ENCODE data around the gene IGFN1.
A peak's percentile ranks its signal among the peaks of the same experiment; 100 is the strongest.

The IGFN1 gene

GRCh38 chr1:201252944-201253371, 62.3 kb downstream of the IGFN1 start:
- H3K27ac ChIP-seq (ENCODE audit: low read length, poor library complexity, severe bottlenecking) = no peak overlapping the region
- H2AFZ ChIP-seq (ENCODE audit: low read depth, low read length) = no peak overlapping the region
- WGBS = 77% methylated on average over 6 of the region's 6 CpGs

GRCh38 chr1:201253411-201253810, 62.8 kb downstream of the IGFN1 start:
- no peak overlapping the region for H2BK12ac ChIP-seq (ENCODE audit: low read length in 2 of 2)
- H3K18ac ChIP-seq (ENCODE audit: low read depth in 1 of 2, low read length in 2 of 2) = no peak overlapping the region
- peaks cover 3% of the 10 kb centered on the region for H3K9me3 ChIP-seq (ENCODE audit: control insufficient read depth, low read length)
- H3K23ac ChIP-seq (ENCODE audit: low read length in 2 of 2) = no peak overlapping the region
- no peak overlapping the region for H3K4me2 ChIP-seq (ENCODE audit: low read length, poor library complexity, severe bottlenecking)
- no peak overlapping the region for H2AFZ ChIP-seq (ENCODE audit: low read depth, low read length)
- H4K8ac ChIP-seq (ENCODE audit: low read length) = no peak overlapping the region
- no peak overlapping the region for H3K9ac ChIP-seq (ENCODE audit: low read length)
- H2BK120ac ChIP-seq (ENCODE audit: low read depth, low read length) = no peak overlapping the region
- no peaks in the 10 kb centered on the region for H3K36me3 ChIP-seq (ENCODE audit: control insufficient read depth in 1 of 2, insufficient read depth in 2 of 2, low read depth in 1 of 2, low read length in 2 of 2)
- 75% methylated on average over 10 of the region's 10 CpGs for WGBS
- H3K14ac ChIP-seq (ENCODE audit: low read length in 2 of 2) = no peak overlapping the region
- no peak for DNase-seq
- no peak overlapping the region for H4K91ac ChIP-seq (ENCODE audit: low read length)
- H3K4me3 ChIP-seq (ENCODE audit: insufficient read depth in 1 of 2, low read depth in 1 of 2, low read length in 2 of 2) = no peak overlapping the region
- no peak overlapping the region for H2AK5ac ChIP-seq (ENCODE audit: low read length, severe bottlenecking)
- H3K27ac ChIP-seq (ENCODE audit: low read length, poor library complexity, severe bottlenecking) = no peak overlapping the region
- H3K4ac ChIP-seq (ENCODE audit: low read depth in 1 of 2, low read length in 2 of 2) = no peak overlapping the region
- no peak overlapping the region for H2BK15ac ChIP-seq (ENCODE audit: low read depth, poor library complexity, severe bottlenecking)
- peaks cover 2% of the 10 kb centered on the region for H3K4me1 ChIP-seq (ENCODE audit: control insufficient read depth, insufficient read depth, low read depth, low read length)
- peaks cover 0 to 37% of the 10 kb centered on the region in 2 experiments for H3K27me3 ChIP-seq (ENCODE audit: control insufficient read depth in 1 of 2, insufficient read depth in 1 of 2, low read length in 2 of 2)
- H3K79me1 ChIP-seq (replicated peaks; ENCODE audit: low read length, poor library complexity, severe bottlenecking) = no peaks in the 10 kb centered on the region
- H2BK5ac ChIP-seq (ENCODE audit: low read depth, low read length, poor library complexity, severe bottlenecking) = no peak overlapping the region

More at GRCh38 chr1:201252944-201253371, 62.3 kb downstream of the IGFN1 start:
- no peak overlapping the region for H3K18ac ChIP-seq (ENCODE audit: low read depth in 1 of 2, low read length in 2 of 2)
- H2BK15ac ChIP-seq (ENCODE audit: low read depth, poor library complexity, severe bottlenecking) = no peak overlapping the region
- H2AK5ac ChIP-seq (ENCODE audit: low read length, severe bottlenecking) = no peak overlapping the region
- H3K79me1 ChIP-seq (replicated peaks; ENCODE audit: low read length, poor library complexity, severe bottlenecking) = no peaks in the 10 kb centered on the region
- H3K4me3 ChIP-seq (ENCODE audit: insufficient read depth in 1 of 2, low read depth in 1 of 2, low read length in 2 of 2) = no peak overlapping the region
- peaks cover 2% of the 10 kb centered on the region for H3K4me1 ChIP-seq (ENCODE audit: control insufficient read depth, insufficient read depth, low read depth, low read length)
- no peak overlapping the region for H3K23ac ChIP-seq (ENCODE audit: low read length in 2 of 2)
- no peak overlapping the region for H2BK120ac ChIP-seq (ENCODE audit: low read depth, low read length)
- no peak overlapping the region for H3K4me2 ChIP-seq (ENCODE audit: low read length, poor library complexity, severe bottlenecking)
- no peak for DNase-seq
- H3K9me3 ChIP-seq (ENCODE audit: control insufficient read depth, low read length) = peaks cover under 1% of the 10 kb centered on the region
- H3K27me3 ChIP-seq (ENCODE audit: control insufficient read depth in 1 of 2, insufficient read depth in 1 of 2, low read length in 2 of 2) = peaks cover 0 to 37% of the 10 kb centered on the region in 2 experiments
- H3K9ac ChIP-seq (ENCODE audit: low read length) = no peak overlapping the region
- no peak overlapping the region for H3K4ac ChIP-seq (ENCODE audit: low read depth in 1 of 2, low read length in 2 of 2)
- H3K14ac ChIP-seq (ENCODE audit: low read length in 2 of 2) = no peak overlapping the region
- no peaks in the 10 kb centered on the region for H3K36me3 ChIP-seq (ENCODE audit: control insufficient read depth in 1 of 2, insufficient read depth in 2 of 2, low read depth in 1 of 2, low read length in 2 of 2)
- H2BK5ac ChIP-seq (ENCODE audit: low read depth, low read length, poor library complexity, severe bottlenecking) = no peak overlapping the region
- H4K8ac ChIP-seq (ENCODE audit: low read length) = no peak overlapping the region
- no peak overlapping the region for H4K91ac ChIP-seq (ENCODE audit: low read length)
- no peak overlapping the region for H2BK12ac ChIP-seq (ENCODE audit: low read length in 2 of 2)

GRCh38 chr1:201253906-201254624, 63.4 kb downstream of the IGFN1 start:
- H3K4me2 ChIP-seq (ENCODE audit: low read length, poor library complexity, severe bottlenecking) = no peak overlapping the region
- no peak overlapping the region for H2AK5ac ChIP-seq (ENCODE audit: low read length, severe bottlenecking)
- no peak overlapping the region for H2BK15ac ChIP-seq (ENCODE audit: low read depth, poor library complexity, severe bottlenecking)
- no peak for DNase-seq
- no peak overlapping the region for H4K91ac ChIP-seq (ENCODE audit: low read length)
- no peak overlapping the region for H2BK120ac ChIP-seq (ENCODE audit: low read depth, low read length)
- 80% methylated on average over 9 of the region's 9 CpGs for WGBS
- H3K27ac ChIP-seq (ENCODE audit: low read length, poor library complexity, severe bottlenecking) = no peak overlapping the region
- no peak overlapping the region for H2BK12ac ChIP-seq (ENCODE audit: low read length in 2 of 2)
- H3K27me3 ChIP-seq (ENCODE audit: control insufficient read depth in 1 of 2, insufficient read depth in 1 of 2, low read length in 2 of 2) = peaks cover 0 to 42% of the 10 kb centered on the region in 2 experiments
- no peak overlapping the region for H2BK5ac ChIP-seq (ENCODE audit: low read depth, low read length, poor library complexity, severe bottlenecking)
- H3K14ac ChIP-seq (ENCODE audit: low read length in 2 of 2) = no peak overlapping the region
- H3K4me3 ChIP-seq (ENCODE audit: insufficient read depth in 1 of 2, low read depth in 1 of 2, low read length in 2 of 2) = no peak overlapping the region
- H3K4me1 ChIP-seq (ENCODE audit: control insufficient read depth, insufficient read depth, low read depth, low read length) = peaks cover 6% of the 10 kb centered on the region
- H3K9ac ChIP-seq (ENCODE audit: low read length) = no peak overlapping the region
- peaks cover 3% of the 10 kb centered on the region for H3K9me3 ChIP-seq (ENCODE audit: control insufficient read depth, low read length)
- H3K36me3 ChIP-seq (ENCODE audit: control insufficient read depth in 1 of 2, insufficient read depth in 2 of 2, low read depth in 1 of 2, low read length in 2 of 2) = no peaks in the 10 kb centered on the region
- H3K79me1 ChIP-seq (replicated peaks; ENCODE audit: low read length, poor library complexity, severe bottlenecking) = no peaks in the 10 kb centered on the region
- no peak overlapping the region for H3K23ac ChIP-seq (ENCODE audit: low read length in 2 of 2)
- no peak overlapping the region for H4K8ac ChIP-seq (ENCODE audit: low read length)
- no peak overlapping the region for H3K4ac ChIP-seq (ENCODE audit: low read depth in 1 of 2, low read length in 2 of 2)
- H3K18ac ChIP-seq (ENCODE audit: low read depth in 1 of 2, low read length in 2 of 2) = no peak overlapping the region
- no peak overlapping the region for H2AFZ ChIP-seq (ENCODE audit: low read depth, low read length)

- no peak overlapping the region for H3K4ac ChIP-seq (ENCODE audit: low read depth in 1 of 2, low read length in 2 of 2)
- H3K9me3 ChIP-seq (ENCODE audit: control insufficient read depth, low read length) = peaks cover 3% of the 10 kb centered on the region
- H3K18ac ChIP-seq (ENCODE audit: low read depth in 1 of 2, low read length in 2 of 2) = no peak overlapping the region
- H2BK15ac ChIP-seq (ENCODE audit: low read depth, poor library complexity, severe bottlenecking) = no peak overlapping the region
- H3K27ac ChIP-seq (ENCODE audit: low read length, poor library complexity, severe bottlenecking) = no peak overlapping the region
- WGBS = 50% methylated on average over 19 of the region's 24 CpGs
- no peaks in the 10 kb centered on the region for H3K79me1 ChIP-seq (replicated peaks; ENCODE audit: low read length, poor library complexity, severe bottlenecking)
- no peak overlapping the region for H2BK12ac ChIP-seq (ENCODE audit: low read length in 2 of 2)
- H3K36me3 ChIP-seq (ENCODE audit: control insufficient read depth in 1 of 2, insufficient read depth in 2 of 2, low read depth in 1 of 2, low read length in 2 of 2) = no peaks in the 10 kb centered on the region
- no peak overlapping the region for H2BK120ac ChIP-seq (ENCODE audit: low read depth, low read length)
- H2AFZ ChIP-seq (ENCODE audit: low read depth, low read length) = no peak overlapping the region
- H3K23ac ChIP-seq (ENCODE audit: low read length in 2 of 2) = no peak overlapping the region
- no peak overlapping the region for H2BK5ac ChIP-seq (ENCODE audit: low read depth, low read length, poor library complexity, severe bottlenecking)
- DNase-seq = peak; percentile 38
- H4K91ac ChIP-seq (ENCODE audit: low read length) = no peak overlapping the region
- no peak overlapping the region for H4K8ac ChIP-seq (ENCODE audit: low read length)
- H2AK5ac ChIP-seq (ENCODE audit: low read length, severe bottlenecking) = no peak overlapping the region
- peaks cover 0 to 49% of the 10 kb centered on the region in 2 experiments for H3K27me3 ChIP-seq (ENCODE audit: control insufficient read depth in 1 of 2, insufficient read depth in 1 of 2, low read length in 2 of 2)
- no peak overlapping the region for H3K4me2 ChIP-seq (ENCODE audit: low read length, poor library complexity, severe bottlenecking)
- peaks cover 12% of the 10 kb centered on the region for H3K4me1 ChIP-seq (ENCODE audit: control insufficient read depth, insufficient read depth, low read depth, low read length)
- no peak overlapping the region for H3K4me3 ChIP-seq (ENCODE audit: insufficient read depth in 1 of 2, low read depth in 1 of 2, low read length in 2 of 2)
- H3K14ac ChIP-seq (ENCODE audit: low read length in 2 of 2) = no peak overlapping the region
- no peak overlapping the region for H3K9ac ChIP-seq (ENCODE audit: low read length)
Observed at GRCh38 chr1:201254625-201255478, 64.2 kb downstream of the IGFN1 start.
